GM03348 (cell line): ENCODE data around the gene TRPV4.

Experiments used
- DNase-seq: peaks from one replicate; pipeline ENCODE4 v3.0.0; 2012; ENCODE audit warnings: low spot score

Gene TRPV4

GRCh38 chr12:109760930-109761921, 72.0 kb downstream of the TRPV4 start:
- no peak for DNase-seq

GRCh38 chr12:109760031-109760929, 72.9 kb downstream of the TRPV4 start:
- no peak for DNase-seq

DNA sequence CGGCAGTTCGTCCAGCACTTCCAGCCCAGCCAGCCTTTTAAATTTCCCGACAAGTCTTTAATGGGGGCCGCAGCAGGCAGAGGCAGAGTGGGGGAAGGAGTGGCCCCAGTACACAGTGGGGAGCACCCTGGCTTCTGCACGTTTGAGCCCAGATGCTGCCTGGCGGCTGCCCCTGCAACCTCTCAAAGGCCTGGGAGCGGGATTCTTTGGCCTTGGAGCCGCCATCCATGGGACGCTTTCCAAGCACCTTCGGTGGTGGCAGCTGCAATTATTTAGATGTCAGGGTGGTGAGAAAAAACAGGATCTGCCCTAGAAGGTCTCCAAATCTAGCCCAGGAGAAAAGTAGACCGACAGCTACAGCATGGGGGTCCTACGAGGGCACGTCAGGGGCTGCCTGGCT, 73.6 kb downstream of the TRPV4 start:
- no peak for DNase-seq

DNA sequence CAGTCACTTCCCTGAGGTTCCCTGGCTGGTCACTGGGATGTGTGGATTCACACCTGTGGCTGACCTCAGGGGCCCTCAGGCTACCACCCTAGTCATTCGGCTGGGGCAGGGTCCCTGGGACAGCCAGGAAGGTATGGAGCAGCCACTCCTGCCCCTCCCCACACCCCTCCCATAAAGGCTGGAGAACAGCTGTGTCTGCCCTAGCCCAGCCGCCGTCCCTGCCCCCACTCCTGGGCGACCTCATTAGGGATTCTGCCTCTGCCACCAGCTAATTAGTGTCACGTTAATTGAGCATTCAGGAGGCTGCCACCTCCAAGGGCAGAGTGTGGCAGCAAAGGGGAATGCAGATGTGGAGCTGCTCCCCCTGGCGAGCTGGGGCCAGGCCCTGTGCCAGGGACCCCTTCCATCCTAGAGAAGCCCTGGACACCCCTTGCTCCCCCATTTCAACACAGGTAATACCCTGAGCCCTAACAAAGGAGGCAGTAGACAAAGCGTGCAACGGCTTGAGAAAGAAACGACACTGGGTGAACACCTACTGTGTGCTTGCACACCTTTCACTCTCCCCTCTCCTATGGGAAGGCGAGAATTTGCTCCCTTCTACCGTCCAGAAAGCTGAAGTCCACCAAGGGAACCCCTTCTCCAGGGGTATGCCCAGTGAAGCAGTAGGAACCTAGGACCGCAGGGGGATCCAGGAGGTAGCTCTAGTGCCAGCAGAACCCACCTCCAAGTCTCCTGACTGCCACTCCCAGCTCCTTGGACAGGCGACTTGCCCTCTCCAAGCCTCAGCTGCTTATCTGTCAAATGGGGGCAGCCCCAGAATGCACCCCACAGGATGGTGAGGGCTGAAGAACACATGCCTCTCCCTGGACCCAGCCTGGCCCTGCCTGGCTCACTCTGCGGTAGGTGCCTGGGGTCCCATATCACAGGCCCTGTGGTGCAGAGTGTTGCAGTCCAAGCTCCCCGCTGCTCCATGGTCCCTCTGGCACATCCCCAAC, 74.5 kb downstream of the TRPV4 start:
- no peak for DNase-seq

DNA sequence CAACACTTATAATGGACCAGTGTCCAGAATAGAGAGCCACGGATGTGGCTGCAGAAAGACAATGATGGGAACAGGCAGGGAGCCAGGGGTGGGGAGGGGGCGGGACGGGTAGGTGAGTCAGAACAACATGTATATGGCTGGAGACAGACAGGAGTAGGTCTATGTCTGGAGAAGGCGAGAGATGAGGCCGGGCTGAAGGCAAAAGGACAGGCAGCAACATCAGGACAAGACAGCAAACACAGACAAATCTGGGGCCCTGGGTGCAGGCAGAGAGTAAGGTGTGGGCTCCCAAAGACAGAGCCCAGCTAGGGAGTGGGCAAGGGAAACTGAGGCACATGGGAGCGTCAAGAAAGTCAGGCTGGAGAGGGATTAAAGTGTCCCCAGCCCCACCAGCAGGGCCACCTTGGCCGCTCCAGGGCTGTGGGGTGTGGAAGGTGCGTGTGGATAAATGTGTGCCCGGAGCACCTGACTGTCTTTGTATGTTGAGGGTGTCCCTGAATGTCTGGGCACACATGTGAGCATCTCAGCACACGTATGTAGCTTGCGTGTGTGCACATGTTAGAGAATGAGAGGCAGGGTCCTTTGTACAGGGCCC, 75.4 kb downstream of the TRPV4 start:
- no peak for DNase-seq

GRCh38 chr12:109756457-109756856, 76.7 kb downstream of the TRPV4 start:
- no peak for DNase-seq

DNA sequence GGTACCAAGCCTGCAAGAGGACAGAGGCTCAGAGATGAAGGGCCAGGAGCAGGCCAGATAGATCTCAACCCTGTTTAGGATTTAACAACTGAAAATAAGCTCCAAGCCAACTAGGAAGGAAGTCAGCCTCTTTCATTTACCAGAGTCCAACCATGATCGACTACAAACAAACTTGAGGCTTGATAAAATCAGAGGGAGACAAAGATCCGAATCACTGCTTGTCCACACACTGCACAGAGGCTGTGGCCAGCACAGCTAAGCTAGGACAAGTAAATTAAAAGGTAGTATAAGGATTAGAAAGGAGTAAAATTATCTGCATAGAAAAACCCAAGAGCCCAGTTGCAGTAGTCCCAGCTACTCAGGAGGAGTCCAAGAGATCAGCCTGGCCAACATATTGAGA, 79.2 kb downstream of the TRPV4 start:
- no peak for DNase-seq

- no peak for DNase-seq
These were observed 80.2 kb downstream of the TRPV4 start for GRCh38 chr12:109753054-109753401.

DNA sequence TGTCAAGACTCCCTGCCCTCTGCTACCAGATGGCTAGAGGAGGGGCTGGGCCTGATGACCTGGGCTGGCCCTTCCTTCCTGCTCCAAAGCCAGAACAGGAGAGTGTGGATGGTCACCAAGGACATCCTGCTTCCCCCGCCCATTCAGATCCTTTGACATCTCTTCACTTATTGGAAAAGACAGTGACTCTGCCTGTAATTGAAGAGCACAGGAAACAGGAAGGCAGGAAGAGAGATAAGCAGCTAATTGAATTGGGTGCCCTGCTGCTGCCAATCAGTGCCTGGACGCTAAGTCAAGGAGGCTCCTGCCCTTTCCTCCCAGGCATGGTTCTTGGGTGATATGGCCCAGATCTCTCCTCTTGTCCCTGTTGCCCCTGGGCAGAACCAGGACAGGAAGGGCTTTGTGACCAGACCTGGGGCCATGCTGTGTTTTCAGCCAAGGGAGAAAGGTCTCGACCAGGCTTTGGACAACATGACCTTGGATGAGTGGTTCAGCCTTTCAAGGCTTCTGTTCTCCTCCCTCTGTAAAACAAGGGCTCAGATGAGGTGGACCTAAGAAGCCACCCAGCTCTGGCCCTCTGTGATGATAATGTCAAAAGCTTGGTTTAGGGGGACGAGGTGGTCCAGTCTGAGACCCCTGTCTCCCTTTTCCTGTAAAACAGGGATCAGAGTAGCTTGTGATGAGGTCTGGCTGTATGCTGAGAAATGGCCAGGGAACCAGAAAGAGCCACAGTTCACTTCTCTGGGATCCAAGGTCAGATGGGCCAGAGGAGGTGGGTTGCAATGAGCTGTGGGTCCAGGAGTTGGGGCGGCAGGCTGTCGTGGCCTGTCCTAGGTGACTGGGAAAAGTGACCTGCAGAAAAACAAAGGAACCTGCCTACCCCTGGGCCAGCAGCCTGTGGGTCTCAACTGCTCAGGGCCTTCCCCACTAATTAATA, 80.8 kb downstream of the TRPV4 start:
- DNase-seq: no peak

DNA sequence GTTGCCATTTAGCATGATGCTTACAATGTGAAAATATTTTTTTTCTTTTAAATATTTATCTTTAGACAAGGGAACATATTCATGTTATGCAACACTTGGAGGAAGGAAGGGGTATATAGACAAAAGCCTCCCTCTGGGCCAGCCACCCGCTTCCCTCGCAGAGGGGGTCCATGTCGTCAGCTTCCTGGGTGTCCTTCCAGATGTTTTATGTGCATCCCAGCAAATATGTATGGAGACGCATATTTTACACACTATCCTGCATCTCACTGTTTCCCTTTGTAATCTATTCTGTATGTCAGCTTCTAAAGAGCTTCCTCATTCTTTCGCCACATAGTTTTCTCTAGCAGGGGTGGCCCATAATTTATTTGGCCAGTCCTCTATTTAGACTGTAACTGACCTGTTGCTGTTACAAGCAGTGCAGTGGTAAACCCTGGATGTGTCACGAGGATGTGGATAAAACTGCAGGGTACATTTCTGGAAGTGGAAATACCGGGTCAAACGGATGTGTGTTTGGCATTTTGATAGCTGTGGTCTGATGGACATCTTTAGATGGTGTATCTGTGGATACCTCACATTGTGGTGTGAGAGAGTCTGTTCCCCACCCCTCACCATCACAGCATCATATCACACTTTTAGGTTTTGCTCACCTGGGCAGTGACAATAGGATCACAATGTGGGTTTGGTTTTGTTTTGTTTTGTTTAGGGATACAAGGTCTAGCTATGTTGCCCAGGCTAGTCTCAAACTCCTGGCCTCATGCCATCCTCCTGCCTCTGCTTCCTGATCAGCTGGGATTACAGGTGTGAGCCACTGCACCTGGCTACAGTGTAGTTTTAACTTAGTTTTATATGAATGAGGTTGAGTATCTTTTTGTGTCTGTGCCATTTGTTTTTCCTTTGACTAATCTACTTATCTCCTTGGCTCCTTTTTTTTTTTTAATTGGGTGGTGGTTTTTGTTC, 87.9 kb downstream of the TRPV4 start:
- no peak for DNase-seq

GRCh38 chr12:109744026-109744425, 89.2 kb downstream of the TRPV4 start:
- DNase-seq: no peak

GRCh38 chr12:109743076-109743910, 89.9 kb downstream of the TRPV4 start:
- DNase-seq: no peak

DNA sequence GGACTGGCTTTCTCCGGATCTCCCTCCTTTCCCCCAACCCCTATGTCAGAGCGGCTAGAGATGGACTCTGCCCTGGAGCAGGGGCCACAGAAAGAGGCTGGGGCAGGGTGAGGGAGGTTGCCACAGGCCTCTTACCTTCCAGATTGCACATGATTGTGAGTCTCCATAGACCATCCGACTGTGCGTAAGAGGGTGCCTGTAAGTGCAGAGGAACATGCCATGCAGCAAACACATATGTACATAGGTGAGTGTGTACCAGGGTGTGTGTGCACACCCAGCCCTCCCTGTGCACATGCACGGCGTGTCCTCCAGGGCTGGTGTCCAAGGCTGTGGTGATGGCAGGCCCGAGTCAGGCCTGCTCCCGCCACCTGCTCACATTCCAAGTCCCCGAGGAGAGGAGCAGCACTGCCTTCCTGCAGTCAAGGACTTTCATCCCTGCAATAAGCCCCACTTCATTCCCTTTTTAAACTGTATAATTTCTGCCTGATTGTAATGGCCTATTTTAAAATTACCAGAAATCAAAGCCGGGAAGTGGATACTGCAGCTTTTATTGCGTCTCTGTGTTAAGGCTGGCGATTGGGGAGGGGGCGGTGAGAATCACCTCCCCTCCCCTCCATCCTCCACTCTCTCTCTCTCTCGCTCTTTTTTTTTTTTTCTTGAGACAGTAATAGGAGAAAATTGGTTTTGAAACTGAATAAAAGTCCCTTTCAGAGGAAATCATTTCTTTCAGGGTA, 91.1 kb downstream of the TRPV4 start:
- no peak for DNase-seq

DNA sequence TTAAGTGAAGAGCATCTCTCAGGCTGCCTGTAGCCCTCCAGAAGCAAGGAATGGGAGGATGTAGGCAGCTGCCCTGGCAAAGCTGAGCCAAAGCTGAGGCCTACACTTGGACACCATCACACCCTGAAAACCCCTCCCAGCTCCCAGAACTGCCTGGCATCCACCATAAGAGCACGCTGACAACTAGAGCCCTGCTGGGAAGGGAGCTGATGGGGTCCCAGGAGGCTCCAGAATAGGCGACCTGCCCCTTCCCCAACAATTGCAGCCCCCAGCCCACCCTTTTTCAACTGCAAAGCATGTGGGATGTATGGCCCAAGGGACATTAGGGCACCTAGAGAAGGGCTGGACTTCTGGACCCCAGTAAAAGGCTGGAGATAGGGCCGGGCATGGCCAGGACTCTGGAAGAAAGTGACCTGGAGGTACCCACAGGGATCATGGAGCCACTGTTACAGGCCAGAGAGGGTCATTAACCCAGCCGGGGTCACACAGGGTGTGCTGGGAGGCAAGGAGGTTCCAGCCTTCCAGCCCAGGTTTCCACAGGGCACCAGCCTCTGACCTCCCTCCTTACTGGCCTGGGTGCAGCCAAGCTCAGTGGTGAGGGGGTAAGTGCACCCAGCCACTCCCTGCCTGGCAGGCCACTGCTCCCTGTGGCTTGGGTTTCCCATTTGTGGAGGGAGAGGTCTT, 91.8 kb downstream of the TRPV4 start:
- no peak for DNase-seq

GRCh38 chr12:109740694-109741245, 92.4 kb downstream of the TRPV4 start:
- DNase-seq: no peak
